ES-I3 (cell line): ENCODE data around the gene IGFBP4.

Experiments used
- H3K36me3 ChIP-seq: 2 replicates; pipeline ENCODE4 v1.6.1; 2013; ENCODE audit warnings: mild to moderate bottlenecking, low read length, control low read depth, moderate library complexity; ENCODE audit not compliant: insufficient read depth
- H3K4me1 ChIP-seq: 2 replicates; pipeline ENCODE4 v1.6.1; 2013; ENCODE audit warnings: mild to moderate bottlenecking, control low read depth, low read length; ENCODE audit not compliant: insufficient read depth
- H3K9ac ChIP-seq: 2 replicates; pipeline ENCODE4 v1.6.1; 2013; ENCODE audit warnings: low read depth, mild to moderate bottlenecking, low read length, moderate library complexity
- H3K9me3 ChIP-seq: 2 replicates; pipeline ENCODE4 v1.6.1; 2013; ENCODE audit warnings: mild to moderate bottlenecking, low read length, moderate library complexity; ENCODE audit not compliant: control insufficient read depth, insufficient read depth

The IGFBP4 gene

DNA sequence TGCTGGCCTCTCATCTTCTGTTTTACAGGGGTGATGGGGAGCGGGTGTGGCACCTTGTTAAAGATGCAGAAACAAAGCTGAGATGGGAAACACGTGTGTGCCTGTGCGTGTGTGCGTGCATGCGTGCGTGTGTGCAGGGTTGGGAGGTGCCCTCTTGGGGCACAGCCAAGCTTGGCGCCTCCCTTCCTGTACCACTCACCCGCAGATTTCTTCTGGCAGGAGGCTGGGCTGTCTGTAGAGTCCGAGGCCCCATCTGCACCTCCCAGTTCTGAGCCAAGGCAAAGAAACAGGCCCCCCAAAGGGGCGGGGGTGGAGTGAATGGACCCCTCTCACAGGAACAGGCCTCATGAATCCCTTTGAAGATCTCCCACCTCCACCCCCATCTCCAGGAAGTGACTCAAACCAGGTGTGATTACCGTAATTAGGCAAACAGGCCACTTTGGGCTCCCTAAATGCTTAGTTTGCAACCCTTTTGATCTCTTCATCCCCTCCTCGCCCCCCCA, 37.3 kb downstream of the IGFBP4 start:
- no peaks in the 10 kb centered on the region for H3K36me3 ChIP-seq
- no peaks in the 10 kb centered on the region for H3K9me3 ChIP-seq
- H3K4me1 ChIP-seq, result peaks cover 38% of the 10 kb centered on the region
- no peak overlapping the region for H3K9ac ChIP-seq

DNA sequence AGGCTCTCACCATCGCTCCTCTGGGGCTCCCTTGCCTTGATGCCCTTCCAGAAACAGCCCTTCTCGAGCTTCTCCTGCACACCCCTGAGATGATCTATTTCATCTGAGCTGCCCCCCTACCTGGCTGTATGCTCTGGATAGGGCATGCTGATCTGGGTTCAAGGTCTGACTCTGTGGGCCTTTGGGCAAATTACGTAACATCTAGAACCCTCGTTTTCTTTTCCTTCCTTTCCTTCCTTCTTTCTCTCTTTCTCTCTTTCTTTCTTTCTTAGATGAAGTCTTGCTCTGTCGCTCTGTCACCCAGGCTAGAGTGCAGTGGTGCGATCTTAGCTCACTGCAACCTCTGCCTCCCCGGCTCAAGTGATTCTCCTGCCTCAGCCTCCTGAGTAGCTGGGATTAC, 37.9 kb downstream of the IGFBP4 start:
- no peak overlapping the region for H3K9ac ChIP-seq
- no peaks in the 10 kb centered on the region for H3K36me3 ChIP-seq
- H3K9me3 ChIP-seq, result no peaks in the 10 kb centered on the region
- peaks cover 40% of the 10 kb centered on the region for H3K4me1 ChIP-seq

DNA sequence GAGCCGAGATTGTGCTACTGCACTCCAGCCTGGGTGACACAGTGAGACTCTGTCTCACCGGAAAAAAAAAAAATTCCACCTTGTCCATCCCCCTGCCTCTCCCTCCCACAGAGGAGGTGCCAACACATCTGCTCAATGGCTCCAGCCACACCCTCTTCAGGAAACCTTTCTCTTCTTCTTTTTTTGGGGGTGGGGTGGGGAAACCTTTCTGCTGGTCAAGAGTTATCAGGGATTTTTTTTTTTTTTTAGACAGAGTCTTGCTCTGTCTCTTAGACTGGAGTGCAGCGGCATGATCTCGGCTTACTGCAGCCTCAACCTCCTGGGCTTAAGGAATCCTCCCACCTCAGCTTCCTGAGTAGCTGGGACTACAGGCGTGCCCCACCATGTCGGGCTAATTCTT, 39.5 kb downstream of the IGFBP4 start:
- H3K4me1 ChIP-seq, result peaks cover 46% of the 10 kb centered on the region
- H3K36me3 ChIP-seq, result no peaks in the 10 kb centered on the region
- H3K9ac ChIP-seq, result no peak overlapping the region
- H3K9me3 ChIP-seq, result no peaks in the 10 kb centered on the region

DNA sequence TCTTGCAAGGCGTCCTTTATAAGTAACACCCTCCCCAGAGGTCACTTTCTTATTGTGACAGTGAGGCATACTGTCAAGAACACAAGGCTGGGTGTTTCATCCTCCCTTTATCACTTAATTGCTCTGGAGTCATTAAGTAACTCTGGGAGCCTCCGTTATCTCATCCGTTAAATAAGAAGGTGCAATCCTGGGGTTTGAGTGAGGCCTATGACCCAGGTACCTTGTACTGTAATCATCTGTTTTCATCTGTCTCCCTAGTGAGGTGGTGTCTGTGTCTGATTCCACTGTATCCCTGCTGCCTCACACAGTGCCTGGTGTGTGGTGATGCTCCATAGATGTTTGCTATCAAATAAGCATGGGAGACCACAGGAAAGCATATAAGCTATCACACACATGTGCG, 40.4 kb downstream of the IGFBP4 start:
- Histone ChIP-seq H3K4me1 (peaks cover 46% of the 10 kb centered on the region), H3K36me3 (no peaks in the 10 kb centered on the region), H3K9me3 (no peaks in the 10 kb centered on the region), H3K9ac (no peak overlapping the region)

DNA sequence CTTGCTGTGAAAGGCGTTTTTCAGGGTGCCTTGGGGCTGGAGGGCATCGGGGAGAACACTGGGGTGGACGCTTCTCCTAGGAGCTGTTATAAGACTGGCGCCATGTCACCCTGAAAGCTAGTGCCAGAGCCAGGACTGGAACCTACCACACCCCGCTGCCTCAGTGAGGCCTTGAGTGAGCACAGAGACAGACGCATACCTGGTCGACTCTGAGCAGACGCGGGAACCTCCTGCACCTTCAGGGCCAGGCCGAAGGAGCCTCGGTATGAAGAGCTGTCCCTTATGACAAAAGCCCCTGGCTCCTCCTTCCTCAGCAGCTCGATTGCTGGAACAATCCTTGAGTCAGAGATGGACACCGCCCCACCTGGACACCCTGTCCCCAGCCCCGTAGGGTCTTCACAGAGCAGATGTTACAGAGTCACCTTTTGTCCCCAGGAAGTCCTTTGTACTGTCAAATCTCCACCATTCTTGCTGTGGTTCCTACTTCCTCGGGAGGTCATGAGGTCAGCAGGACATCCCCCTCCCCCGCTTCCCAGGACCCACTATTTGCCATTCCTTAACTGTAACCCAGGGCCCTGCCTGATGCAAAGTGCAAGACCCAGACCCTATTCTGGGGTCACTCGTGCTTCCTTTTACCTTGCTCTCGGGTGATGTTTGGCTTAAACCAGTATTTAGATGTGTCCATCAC, 41.2 kb downstream of the IGFBP4 start:
- Histone ChIP-seq H3K9me3 (no peaks in the 10 kb centered on the region), H3K9ac (no peak overlapping the region), H3K4me1 (peaks cover 46% of the 10 kb centered on the region), H3K36me3 (no peaks in the 10 kb centered on the region)

DNA sequence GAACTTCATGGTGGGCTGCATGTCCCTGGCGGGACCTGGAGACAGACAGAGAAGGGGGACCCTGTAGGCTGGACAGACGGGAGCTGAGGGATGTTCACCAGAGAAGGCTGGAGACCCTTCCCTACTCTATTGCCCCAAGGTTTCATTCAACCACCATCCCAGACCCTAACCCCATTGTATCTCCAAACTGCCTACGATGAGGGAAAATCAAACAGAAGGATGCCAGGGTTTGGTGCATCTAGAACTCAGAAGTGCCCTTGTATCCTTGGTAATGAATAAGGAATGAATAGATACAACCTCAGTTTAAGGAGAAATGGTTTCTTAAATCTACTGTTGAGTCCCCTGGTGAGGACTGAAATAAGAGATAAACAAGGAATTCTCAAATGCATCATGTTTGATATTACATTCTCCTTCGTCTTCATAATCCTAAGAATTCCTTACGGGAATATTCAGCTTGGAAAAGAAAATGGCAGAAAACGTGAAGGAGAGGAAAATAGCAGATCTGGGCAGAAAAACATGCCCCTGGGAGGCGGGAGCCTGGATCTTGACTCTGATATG, 41.8 kb downstream of the IGFBP4 start:
- Histone ChIP-seq H3K9ac (no peak overlapping the region), H3K36me3 (no peaks in the 10 kb centered on the region), H3K9me3 (no peaks in the 10 kb centered on the region), H3K4me1 (peaks cover 47% of the 10 kb centered on the region)

DNA sequence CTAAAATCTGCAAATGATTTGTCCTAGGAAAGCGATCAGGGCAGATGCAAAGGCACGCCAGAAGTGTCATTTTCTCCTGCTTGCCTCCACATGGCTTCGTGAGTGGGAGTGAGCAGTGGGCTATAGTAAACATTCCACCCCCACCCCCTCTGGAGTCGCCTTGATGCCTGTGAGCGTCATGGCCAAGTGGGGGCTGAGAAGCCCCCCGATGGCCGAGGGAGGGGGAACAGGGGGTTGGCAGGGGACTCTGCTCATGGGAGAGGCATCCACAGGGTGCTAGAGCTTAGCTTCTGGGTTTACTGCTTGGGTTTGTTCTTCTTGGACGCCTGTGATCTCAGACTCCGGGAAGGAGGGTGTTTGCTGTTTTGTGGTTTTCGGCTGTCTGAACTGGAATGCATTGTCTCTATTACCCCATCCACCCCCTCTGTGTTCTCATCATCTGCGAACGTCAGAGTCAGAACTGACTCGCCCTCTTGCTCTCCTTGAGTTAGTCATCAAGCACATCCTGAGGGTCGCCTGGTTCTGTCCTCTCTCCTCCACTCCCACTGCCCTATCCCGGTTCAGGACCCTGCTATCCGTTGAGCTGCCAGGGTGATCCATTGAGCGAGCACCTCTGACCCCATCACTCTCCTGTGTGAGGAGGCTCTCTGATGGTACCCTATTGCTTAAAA, 42.7 kb downstream of the IGFBP4 start:
- Histone ChIP-seq H3K9ac (no peak overlapping the region), H3K9me3 (no peaks in the 10 kb centered on the region), H3K36me3 (no peaks in the 10 kb centered on the region), H3K4me1 (peaks cover 47% of the 10 kb centered on the region)

DNA sequence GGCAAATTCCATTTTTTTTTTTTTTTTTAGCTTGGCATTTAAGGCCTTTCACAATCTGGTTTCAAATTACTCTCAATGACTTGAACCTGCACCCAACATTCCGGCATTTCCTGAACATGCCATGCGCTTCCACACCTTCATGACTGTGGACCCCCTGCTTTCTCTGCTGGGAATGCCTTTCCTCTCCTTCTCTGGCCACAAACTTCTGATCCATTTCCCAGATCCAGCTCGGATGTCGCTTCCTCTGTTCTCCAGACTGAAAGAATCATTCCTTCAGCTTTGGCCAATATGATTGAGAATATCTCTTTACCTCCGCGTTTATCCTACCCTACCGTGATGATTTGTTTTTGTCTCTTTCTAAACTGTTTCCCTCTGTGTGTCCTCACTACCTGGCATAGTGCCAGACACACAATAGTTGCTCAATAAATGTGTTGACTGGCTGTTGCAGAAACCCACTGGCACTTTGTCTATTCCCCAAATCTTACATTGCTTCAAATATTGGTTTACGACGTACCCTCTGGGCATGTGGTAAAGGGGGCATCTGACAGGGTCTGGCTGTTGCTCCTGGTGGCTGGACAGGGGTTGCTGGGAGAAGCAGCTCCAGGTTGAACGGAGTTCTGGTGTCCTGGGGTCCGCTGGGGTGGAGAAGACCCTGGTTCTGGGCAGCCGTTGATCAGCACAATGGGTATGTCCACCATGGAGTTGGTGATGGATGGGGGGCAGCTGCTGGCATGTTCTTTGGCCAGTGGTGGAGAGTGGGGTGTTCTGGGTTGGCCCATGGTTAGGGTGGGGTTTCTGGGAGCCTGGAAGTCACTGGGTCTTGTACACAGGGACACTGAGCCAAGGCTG, 43.5 kb downstream of the IGFBP4 start:
- Histone ChIP-seq H3K4me1 (peaks cover 49% of the 10 kb centered on the region), H3K9ac (no peak overlapping the region)

DNA sequence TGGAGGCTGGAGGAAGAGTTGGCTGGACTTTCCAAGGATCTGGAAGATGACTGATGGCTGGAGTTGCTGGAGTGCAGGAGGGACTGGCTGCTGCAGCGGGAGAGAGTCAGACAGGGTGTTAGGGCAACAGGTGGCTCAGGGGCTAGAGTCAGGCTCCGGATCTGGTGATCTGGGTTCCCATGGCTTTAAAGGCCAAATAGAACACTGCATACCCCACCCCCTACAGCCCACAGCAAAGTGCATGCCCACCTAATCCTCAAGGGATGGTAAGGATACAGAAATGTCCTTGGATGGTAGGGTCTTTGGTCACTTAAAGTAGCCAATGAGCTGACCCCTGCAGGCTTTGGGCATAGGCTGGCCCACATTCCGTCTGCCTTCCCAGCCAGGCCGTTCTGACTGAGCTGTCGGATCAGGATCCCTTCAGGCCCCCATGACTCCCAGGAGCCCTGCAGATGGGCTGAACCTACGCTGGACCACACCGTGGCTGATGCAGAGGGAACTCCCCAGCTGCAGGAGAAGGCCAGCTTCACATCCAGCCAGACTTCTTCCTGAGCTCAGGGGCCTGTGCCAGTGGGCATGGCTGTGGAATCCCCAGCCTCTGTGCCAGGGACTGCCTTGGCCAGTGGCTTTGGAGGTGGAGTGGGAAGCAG, 44.2 kb downstream of the IGFBP4 start:
- no peaks in the 10 kb centered on the region for H3K36me3 ChIP-seq
- H3K4me1 ChIP-seq, result peaks cover 43% of the 10 kb centered on the region
- no peak overlapping the region for H3K9ac ChIP-seq
- H3K9me3 ChIP-seq, result no peaks in the 10 kb centered on the region

More for the DNA sequence above, 43.5 kb downstream of the IGFBP4 start:
- Histone ChIP-seq H3K36me3 (no peaks in the 10 kb centered on the region), H3K9me3 (no peaks in the 10 kb centered on the region)

DNA sequence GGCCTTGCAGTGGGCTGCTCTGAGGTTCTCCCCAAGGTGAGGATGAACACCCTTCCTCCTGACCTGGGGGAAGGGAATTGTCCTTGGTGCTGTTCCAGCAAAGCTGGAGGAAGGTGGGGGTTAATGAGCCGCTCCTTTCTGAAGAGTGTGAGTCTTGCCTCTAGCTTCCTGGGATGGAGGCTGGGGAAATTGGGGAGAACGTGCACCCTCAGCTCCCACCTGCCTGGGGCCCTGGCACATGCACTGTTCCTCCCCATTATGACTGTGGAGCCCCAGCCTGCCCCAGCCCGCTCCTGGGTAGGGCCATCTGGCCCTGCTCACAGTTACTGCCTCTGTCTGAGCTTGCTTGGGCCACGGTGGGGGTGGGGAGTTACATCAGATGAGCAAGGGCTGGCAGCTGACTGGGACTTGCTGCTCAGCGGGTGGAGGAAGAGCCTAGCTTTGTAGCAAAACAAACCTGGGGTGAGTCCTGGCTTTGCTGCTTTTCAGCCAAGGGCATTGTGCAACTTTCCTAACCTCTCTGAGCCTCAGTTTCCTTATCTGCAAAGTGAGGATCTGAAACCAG, 47.1 kb downstream of the IGFBP4 start:
- H3K9me3 ChIP-seq, result no peaks in the 10 kb centered on the region
- peaks cover 26% of the 10 kb centered on the region for H3K4me1 ChIP-seq
- no peaks in the 10 kb centered on the region for H3K36me3 ChIP-seq
- no peak overlapping the region; the same call in 1 of the 2 replicates for H3K9ac ChIP-seq

DNA sequence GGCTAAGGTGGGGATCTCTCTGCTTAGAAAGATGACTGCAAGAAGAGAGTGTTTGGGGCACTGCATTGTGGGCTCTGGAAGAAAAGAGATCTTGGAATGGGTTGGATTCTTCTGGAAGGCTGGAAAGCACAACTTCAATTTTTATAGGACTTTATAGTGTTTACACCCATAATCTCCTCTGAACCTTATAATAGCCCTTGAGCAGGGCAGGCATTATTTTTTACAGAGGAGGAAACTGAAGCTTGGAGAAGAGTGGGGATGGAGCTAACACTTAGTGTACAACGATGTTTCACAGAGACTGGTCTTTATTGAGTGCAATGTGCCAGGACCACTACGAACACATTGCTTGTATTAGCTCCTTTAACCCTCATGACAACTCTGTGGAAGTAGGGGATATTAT, 47.7 kb downstream of the IGFBP4 start:
- no peaks in the 10 kb centered on the region for H3K36me3 ChIP-seq
- peaks cover 26% of the 10 kb centered on the region for H3K4me1 ChIP-seq
- H3K9me3 ChIP-seq, result no peaks in the 10 kb centered on the region
- no peak overlapping the region for H3K9ac ChIP-seq

DNA sequence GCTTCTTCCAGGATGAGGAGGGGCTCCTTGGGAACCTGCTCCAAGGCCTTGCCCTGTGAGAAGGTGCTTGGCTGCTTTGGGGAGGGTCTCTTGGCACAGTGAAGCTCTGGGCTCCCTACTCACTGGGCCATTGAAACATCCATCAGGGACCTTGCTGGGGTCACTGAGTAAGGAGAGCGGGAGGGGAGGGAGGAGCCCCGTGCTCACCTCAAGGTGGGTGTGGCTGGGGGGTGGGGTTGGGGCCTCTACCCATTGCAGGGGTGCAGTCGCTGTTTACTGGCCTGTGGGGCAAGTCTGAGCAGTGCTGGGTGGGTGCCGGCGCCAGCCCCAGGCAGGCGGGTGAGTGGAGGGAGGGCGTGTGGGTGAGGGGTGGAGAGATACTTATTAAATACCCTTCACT, 48.2 kb downstream of the IGFBP4 start:
- peaks cover 21% of the 10 kb centered on the region for H3K4me1 ChIP-seq
- H3K9me3 ChIP-seq, result no peaks in the 10 kb centered on the region
- H3K36me3 ChIP-seq, result no peaks in the 10 kb centered on the region
- H3K9ac ChIP-seq, result no peak overlapping the region

DNA sequence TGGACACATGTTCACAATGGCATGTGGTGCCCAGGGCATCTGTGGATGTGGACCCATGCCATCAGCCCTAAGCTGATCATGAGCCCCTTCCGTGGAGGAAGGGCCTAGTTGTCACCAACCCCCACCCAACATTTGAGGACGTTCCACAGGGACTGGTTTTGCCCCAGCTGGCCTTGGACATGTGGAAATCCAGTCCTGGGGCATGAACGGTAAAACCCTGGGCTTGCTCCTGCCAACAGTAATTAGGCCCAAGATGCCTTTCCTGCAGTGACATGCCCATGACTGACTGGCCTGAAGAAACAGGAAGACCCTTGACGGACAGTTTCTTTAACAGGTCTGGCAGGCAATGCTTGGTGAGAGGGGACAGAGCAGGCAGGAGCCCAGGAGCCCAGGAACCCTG, 50.4 kb downstream of the IGFBP4 start:
- Histone ChIP-seq H3K36me3 (no peaks in the 10 kb centered on the region), H3K9me3 (no peaks in the 10 kb centered on the region), H3K9ac (no peak overlapping the region), H3K4me1 (peaks cover 32% of the 10 kb centered on the region)

DNA sequence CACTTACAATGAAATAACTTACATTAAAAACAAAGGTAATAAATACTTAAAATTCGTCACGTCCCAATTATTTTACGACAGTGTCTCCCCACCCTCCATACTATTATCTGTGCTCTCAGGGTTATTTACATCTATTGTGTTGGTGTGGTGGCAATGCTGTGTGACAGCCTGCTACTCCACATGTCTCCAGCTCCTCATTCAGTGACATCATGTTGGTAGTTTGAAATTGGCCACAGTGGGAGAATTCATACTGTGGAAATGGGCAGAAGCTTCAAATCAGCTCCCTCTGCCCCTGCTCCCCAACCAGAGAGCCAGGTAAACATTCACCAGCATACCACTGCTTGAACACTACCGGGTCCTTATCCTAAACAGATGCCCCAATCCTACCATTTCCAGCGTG, 51.9 kb downstream of the IGFBP4 start:
- no peaks in the 10 kb centered on the region for H3K36me3 ChIP-seq

More for the DNA sequence above, 51.9 kb downstream of the IGFBP4 start:
- no peaks in the 10 kb centered on the region for H3K9me3 ChIP-seq
- H3K4me1 ChIP-seq, result peaks cover 31% of the 10 kb centered on the region
- no peak overlapping the region for H3K9ac ChIP-seq
